GM23248 (cell line): Measurements from ENCODE around the gene ASB1. TPM values are rescaled to one million over a fixed set of nuclear protein-coding genes. Genes with fewer than 3 reads are reported as not detected.

Experiments
- DNase-seq: peaks from one replicate; pipeline ENCODE4 v3.0.0-alpha.2; 2015
- H2AFZ ChIP-seq: fragments of 200-600 bp; sonication (generic); 2 replicates; pipeline ENCODE4 v1.6.1; 2016; ENCODE audit warnings: antibody characterized with exemption
- H3F3A ChIP-seq: fragments of 200-600 bp; sonication (generic); 2 replicates; pipeline ENCODE4 v1.6.1; 2016; ENCODE audit warnings: mild to moderate bottlenecking, antibody characterized with exemption, mixed run types; ENCODE audit not compliant: insufficient read depth
- H3K27ac ChIP-seq: fragments of 200-600 bp; sonication (generic); 2 replicates; pipeline ENCODE4 v1.5.1; 2016; ENCODE audit warnings: mild to moderate bottlenecking
- H3K27me3 ChIP-seq: fragments of 200-600 bp; sonication (generic); replicated peaks from 2 replicates; pipeline ENCODE4 v1.6.1; 2016; ENCODE audit warnings: mild to moderate bottlenecking; ENCODE audit not compliant: insufficient read depth
- H3K36me3 ChIP-seq: fragments of 200-600 bp; sonication (generic); 2 replicates; pipeline ENCODE4 v1.6.1; 2016; ENCODE audit warnings: low read depth, mild to moderate bottlenecking
- H3K4me1 ChIP-seq: fragments of 200-600 bp; sonication (generic); 2 replicates; pipeline ENCODE4 v1.6.1; 2016; ENCODE audit warnings: mild to moderate bottlenecking; ENCODE audit not compliant: insufficient read depth
- H3K4me2 ChIP-seq: fragments of 200-600 bp; sonication (generic); one replicate; pipeline ENCODE4 v1.6.1; 2016; ENCODE audit warnings: mild to moderate bottlenecking; ENCODE audit not compliant: unreplicated experiment
- H3K4me3 ChIP-seq: fragments of 200-600 bp; sonication (generic); 2 replicates; pipeline ENCODE4 v1.5.1; 2016; ENCODE audit warnings: mild to moderate bottlenecking
- H3K79me2 ChIP-seq: fragments of 200-600 bp; sonication (generic); 2 replicates; pipeline ENCODE4 v1.6.1; 2016; ENCODE audit warnings: mild to moderate bottlenecking; ENCODE audit not compliant: insufficient read depth
- H3K9ac ChIP-seq: fragments of 200-600 bp; sonication (generic); 2 replicates; pipeline ENCODE4 v1.6.1; 2016; ENCODE audit warnings: mild to moderate bottlenecking
- H3K9me2 ChIP-seq: fragments of 200-600 bp; sonication (generic); 2 replicates; pipeline ENCODE4 v1.6.1; 2016; ENCODE audit warnings: mixed run types, mild to moderate bottlenecking, moderate library complexity; ENCODE audit not compliant: insufficient read depth
- H3K9me3 ChIP-seq: fragments of 200-600 bp; sonication (generic); one replicate; pipeline ENCODE4 v1.6.1; 2017; ENCODE audit warnings: low read depth
- H4K20me1 ChIP-seq: fragments of 200-600 bp; sonication (generic); 2 replicates; pipeline ENCODE4 v1.6.0; 2016; ENCODE audit not compliant: insufficient read depth
- EZH2 ChIP-seq: fragments of 200-600 bp; sonication (generic); IDR thresholded peaks from 2 replicates; pipeline ENCODE4 v1.6.1; 2018; ENCODE audit warnings: antibody characterized with exemption, mild to moderate bottlenecking; ENCODE audit not compliant: insufficient read depth, poor library complexity, severe bottlenecking
- EZH2phosphoT487 ChIP-seq: fragments of 200-600 bp; sonication (generic); IDR thresholded peaks from 2 replicates; pipeline ENCODE4 v1.6.1; 2018; ENCODE audit warnings: antibody characterized with exemption, moderate library complexity, mild to moderate bottlenecking, low read depth; ENCODE audit not compliant: insufficient read depth
- WGBS, 2 experiments: methylation state at CpG; one replicate each; pipeline ENCODE4 v1.1.6; 2015 to 2017; ENCODE audit warnings: low lambda C conversion rate in 2 of 2, low coverage in 1 of 2; ENCODE audit errors: missing lambda C conversion rate in 2 of 2; 5-methylcytosine and 5-hydroxymethylcytosine counted together
- in situ Hi-C: fragments of 300-500 bp; cut with MboI; formaldehyde crosslinking; loops from 2 replicates; pipeline ENCODE4 v1.15.0; 2020
- polyA plus RNA-seq: library from polyadenylated mRNA; unstranded; fragments of >200 nt; fragmentation: Nextera tagmentation; extraction: Ambion mirVana; gene quantifications from 2 replicates; pipeline ENCODE4 v1.2.1, GENCODE V29; 2016
- total RNA-seq: library from RNA; depleted of rRNA; stranded (reverse); fragments of >200 nt; shearing (Covaris generic); gene quantifications from 2 replicates; pipeline ENCODE4 v1.2.3, GENCODE V29; 2014; rRNA removed

The ASB1 gene, protein sequence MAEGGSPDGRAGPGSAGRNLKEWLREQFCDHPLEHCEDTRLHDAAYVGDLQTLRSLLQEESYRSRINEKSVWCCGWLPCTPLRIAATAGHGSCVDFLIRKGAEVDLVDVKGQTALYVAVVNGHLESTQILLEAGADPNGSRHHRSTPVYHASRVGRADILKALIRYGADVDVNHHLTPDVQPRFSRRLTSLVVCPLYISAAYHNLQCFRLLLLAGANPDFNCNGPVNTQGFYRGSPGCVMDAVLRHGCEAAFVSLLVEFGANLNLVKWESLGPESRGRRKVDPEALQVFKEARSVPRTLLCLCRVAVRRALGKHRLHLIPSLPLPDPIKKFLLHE
- total RNA-seq (35.5 and 38.4 TPM in 2 replicates), polyA plus RNA-seq (31.5 and 35.3 TPM in 2 replicates)

DNA sequence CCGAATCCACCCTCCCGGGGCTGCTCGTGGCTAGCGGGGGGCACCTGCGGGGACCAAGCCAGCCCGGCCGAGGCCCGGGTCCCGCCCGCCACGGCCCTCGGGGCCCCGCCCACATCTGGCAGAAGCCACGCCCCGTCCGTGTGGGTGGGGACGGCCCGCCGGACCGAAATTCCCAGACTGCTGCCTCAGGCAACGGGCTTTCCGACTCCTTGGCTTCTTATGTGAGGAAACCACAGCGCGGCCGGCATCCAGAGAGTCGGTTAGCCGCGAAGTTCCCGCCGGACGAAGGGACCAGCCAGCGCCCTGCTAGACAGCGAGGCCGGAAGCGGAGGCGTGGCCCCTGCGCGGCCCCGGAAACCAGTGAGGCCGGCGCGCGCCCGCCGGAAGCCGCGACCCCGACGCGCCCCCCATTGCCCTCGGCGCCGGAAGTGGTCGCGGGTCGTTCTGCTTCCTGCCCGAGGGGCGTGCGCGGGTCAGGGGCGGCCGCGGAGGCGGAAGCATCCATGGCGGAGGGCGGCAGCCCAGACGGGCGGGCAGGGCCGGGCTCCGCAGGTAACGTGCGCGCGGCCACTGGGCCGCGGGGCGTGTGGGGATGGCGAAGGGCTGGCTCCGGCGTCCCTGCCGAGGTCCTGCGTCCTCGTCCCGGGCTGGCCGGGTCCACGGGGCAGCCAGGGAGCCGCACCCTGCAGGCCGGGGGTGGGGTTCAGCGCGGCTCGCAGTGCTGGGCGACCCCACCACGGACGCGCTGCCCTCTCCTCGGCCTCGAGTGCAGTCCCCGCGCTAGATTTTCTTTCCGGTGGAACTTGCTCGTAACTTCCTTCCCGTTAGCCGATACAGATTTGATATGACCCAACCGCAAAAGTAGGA lies at the start of gene ASB1:
TSS of gene ASB1 (plus strand) at position 360 of the 867 bp plus-strand sequence. CDS start at position 504, 144 bp downstream.
- peak within 1 kb of the TSS; percentile 96 for H3K9ac ChIP-seq
- H2AFZ ChIP-seq = peak within 1 kb of the TSS; percentile 32; the same call in 1 of the 2 replicates
- peaks cover 56% of the 10 kb centered on the region for H3F3A ChIP-seq
- peak within 1 kb of the TSS; percentile 83 for H3K4me2 ChIP-seq
- no peaks in the 10 kb centered on the region for H3K9me3 ChIP-seq
- no peak for TF ChIP-seq EZH2
- no peak for TF ChIP-seq EZH2phosphoT487
- H3K9me2 ChIP-seq = no peaks in the 10 kb centered on the region
- H4K20me1 ChIP-seq = no peaks in the 10 kb centered on the region
- 1 to 2% methylated on average over 69 to 98 of the region's 104 CpGs for WGBS, 2 experiments
- H3K36me3 ChIP-seq = peaks cover 11% of the 10 kb centered on the region; the same call in 1 of the 2 replicates
- peak; percentile 96 for DNase-seq
- peaks cover 48% of the 10 kb centered on the region for H3K79me2 ChIP-seq
- peak within 1 kb of the TSS; percentile 93 for H3K27ac ChIP-seq
- no peaks in the 10 kb centered on the region for H3K27me3 ChIP-seq
- H3K4me1 ChIP-seq = peaks cover 49% of the 10 kb centered on the region
- in situ Hi-C loops = no loop called here
- H3K4me3 ChIP-seq = peak within 1 kb of the TSS; percentile 89

DNA sequence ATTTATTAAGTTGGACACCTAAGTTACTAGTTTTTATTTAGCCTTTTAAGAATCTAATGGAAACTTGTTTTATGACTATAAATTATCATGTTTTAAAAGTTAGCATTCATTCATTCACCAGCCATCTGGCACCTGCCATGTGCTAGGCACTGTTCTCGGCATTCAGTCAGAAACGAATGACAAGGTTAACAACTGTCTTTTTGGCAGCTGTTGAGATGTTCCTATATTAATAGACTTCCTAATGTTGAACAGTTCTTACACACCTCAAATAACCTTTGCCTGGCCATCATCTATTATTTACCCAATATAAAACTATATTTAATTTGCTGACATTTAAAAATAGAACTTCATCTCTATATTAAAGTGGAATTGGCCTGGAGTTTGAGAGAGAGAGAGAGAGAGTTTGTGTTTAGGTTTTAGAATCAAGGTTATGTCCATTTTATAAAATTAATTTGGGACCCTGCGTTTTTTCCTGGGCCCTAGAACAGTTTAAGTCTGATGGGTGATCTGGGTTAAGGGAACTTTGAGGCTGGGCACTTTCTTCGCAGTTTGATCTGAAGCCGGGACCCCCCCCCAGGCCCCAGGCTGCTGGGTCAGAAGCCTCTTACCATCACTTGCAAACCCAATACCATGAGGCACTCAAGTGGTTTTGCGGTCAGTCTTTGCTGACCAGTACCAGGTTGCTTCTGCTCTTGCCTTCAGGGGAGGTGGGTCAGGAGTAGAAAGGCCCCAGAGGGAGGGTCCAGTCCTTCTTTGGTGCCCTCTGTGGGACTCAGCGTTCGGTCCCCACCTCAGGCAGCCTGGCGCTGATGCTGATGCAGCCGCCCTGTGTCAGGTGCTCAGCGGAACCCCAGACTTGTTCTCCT lies 48.3 kb upstream of the ASB1 start:
- H3F3A ChIP-seq = no peaks in the 10 kb centered on the region
- WGBS, 2 experiments = 95% methylated on average over 11 of the region's 11 CpGs
- H3K36me3 ChIP-seq = no peaks in the 10 kb centered on the region; the same call in 1 of the 2 replicates
- no peak for DNase-seq
- no peak overlapping the region for H3K9ac ChIP-seq
- no peak overlapping the region for H3K4me3 ChIP-seq
- H4K20me1 ChIP-seq = no peaks in the 10 kb centered on the region
- no peak for TF ChIP-seq EZH2phosphoT487
- no peak for TF ChIP-seq EZH2
- H3K4me2 ChIP-seq = no peak overlapping the region
- no peaks in the 10 kb centered on the region for H3K27me3 ChIP-seq
- H3K9me2 ChIP-seq = no peaks in the 10 kb centered on the region
- no peaks in the 10 kb centered on the region for H3K9me3 ChIP-seq
- in situ Hi-C loops = no loop called here
- H3K4me1 ChIP-seq = peaks cover 13% of the 10 kb centered on the region
- H2AFZ ChIP-seq = no peak overlapping the region
- H3K79me2 ChIP-seq = peaks cover 12% of the 10 kb centered on the region; the same call in 1 of the 2 replicates
- H3K27ac ChIP-seq = no peak overlapping the region

DNA sequence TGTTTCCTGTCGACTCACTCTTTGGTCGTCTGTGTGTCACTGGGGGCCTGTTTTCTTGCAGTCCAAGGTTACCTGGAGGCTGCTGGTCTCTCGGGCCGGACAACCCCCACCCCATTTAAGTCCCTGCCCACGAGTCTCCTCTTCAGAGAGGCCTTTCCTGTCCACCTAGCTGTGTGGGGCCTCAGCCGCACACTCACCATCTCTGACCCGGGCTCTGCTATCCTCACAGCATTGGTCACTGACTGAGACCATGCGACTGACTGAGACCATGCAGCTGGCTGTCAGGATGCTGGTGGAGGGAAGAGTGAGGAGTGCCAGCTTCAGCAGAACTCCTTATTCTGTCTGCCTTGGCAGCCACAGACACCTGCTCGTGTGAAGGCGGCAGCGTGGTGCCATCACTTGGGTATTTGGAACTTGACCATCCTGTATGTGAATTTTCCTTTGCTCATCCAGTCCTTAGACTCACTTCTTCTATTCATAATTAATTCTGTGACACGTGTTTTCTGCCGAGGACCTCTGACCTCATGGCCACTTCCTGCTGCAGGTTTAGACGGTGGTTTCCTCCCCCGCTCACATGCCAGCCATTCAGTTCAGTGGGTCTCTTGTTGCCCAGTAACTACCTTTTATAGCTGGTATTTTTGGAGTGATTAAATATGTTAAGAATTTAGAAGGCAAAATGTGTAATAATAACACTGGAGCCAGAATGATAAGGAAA lies 47.5 kb upstream of the ASB1 start:
- TF ChIP-seq EZH2 (no peak), EZH2phosphoT487 (no peak)
- Histone ChIP-seq H3K36me3 (no peaks in the 10 kb centered on the region; the same call in 1 of the 2 replicates), H3K27me3 (no peaks in the 10 kb centered on the region), H3K9me2 (no peaks in the 10 kb centered on the region), H3K79me2 (peaks cover 12% of the 10 kb centered on the region; the same call in 1 of the 2 replicates), H3K4me1 (peaks cover 13% of the 10 kb centered on the region), H3K4me3 (no peak overlapping the region), H2AFZ (no peak overlapping the region), H3K27ac (no peak overlapping the region), H3K9me3 (no peaks in the 10 kb centered on the region), H4K20me1 (no peaks in the 10 kb centered on the region), H3F3A (no peaks in the 10 kb centered on the region), H3K9ac (no peak overlapping the region), H3K4me2 (no peak overlapping the region)
- in situ Hi-C loops = no loop called here
- 80 to 83% methylated on average over 15 of the region's 15 CpGs for WGBS, 2 experiments
- DNase-seq = peak; percentile 32
